ENCODE measurements around the gene ABCF2.

GRCh38 chr7:151175047-151175792 lies 51.8 kb downstream of the ABCF2 start:
- no peak for TF ChIP-seq CTCF (conservative IDR thresholded peaks at IDR 0.05; ENCODE audit: low read depth, low read length)
- no peak for TF ChIP-seq EZH2 (IDR thresholded peaks at IDR 0.05; ENCODE audit: borderline replicate concordance, low read depth, low read length, poor library complexity, severe bottlenecking)

All from A673 (cell line).